HepG2 (cell line): Measurements from ENCODE around the gene CLASP1. TPM values are rescaled to one million over a fixed set of nuclear protein-coding genes. Genes with fewer than 3 reads are reported as not detected.

ENCODE experiments used
- polyA plus RNA-seq, 8 experiments: library from polyadenylated mRNA; depleted of rRNA in 3 of 8; stranded (reverse) in 7 of 8; unstranded in 1 of 8; fragments of >200 nt; fragmentation: Illumina TruSeq in 4 of 8; extraction: Trizol in 4 of 8; gene quantifications; 2 replicates each; pipeline versions ENCODE4 v1.2.1 to v1.2.3, GENCODE V29; 2011 to 2016; ENCODE audit warnings: low read depth in 4 of 8, missing spikeins in 1 of 8, mixed read lengths in 1 of 8; ENCODE audit not compliant: insufficient read depth in 1 of 8
- small RNA-seq, 3 experiments: library from RNA; depleted of rRNA; stranded (forward); fragments of <200 nt; gene quantifications; one replicate each; pipeline ENCODE3, GENCODE V24; 2012; ENCODE audit warnings: low read depth in 2 of 3, low replicate concordance in 1 of 3; ENCODE audit not compliant: insufficient read length in 3 of 3, insufficient read depth in 2 of 3
- total RNA-seq, 5 experiments: library from RNA; depleted of rRNA; stranded (reverse); fragments of >200 nt; fragmentation: Illumina TruSeq; extraction: Trizol; gene quantifications; 2 replicates each; pipeline ENCODE4 v1.2.3, GENCODE V29; 2016; ENCODE audit warnings: low read depth in 1 of 5

Gene CLASP1
- total and polyA plus RNA-seq, 2 of the 13 experiments (the other 11 are each of a cell fraction or from before 2014, with no cell fraction given), result 11.7 to 47.9 TPM

Small RNA genes lying within 50 kb of the gene (small RNA-seq; reads per million reads assigned to genes)
- gene RF00019, result 0 reads per million in 3 experiments
- 71.8 to 1,825 (median 270) reads per million in 3 experiments for gene RNU4ATAC

Other genes with a start within 250 kb of the CLASP1 start
- 71.4 TPM in 1 of 2 replicates, not detected in the other for gene RNU4ATAC, start 118.6 kb downstream of the CLASP1 start, total RNA-seq (2016; rRNA removed; fragmentation: Illumina TruSeq; extraction: Trizol)
- not detected in 2 replicates for gene RNU4ATAC, start 118.6 kb downstream of the CLASP1 start, polyA plus RNA-seq (2011; rRNA removed)
- gene NIFK, start 87.4 kb upstream of the CLASP1 start, total RNA-seq (2016; rRNA removed; fragmentation: Illumina TruSeq; extraction: Trizol), result 105 and 178 TPM in 2 replicates
- gene NIFK, start 87.4 kb upstream of the CLASP1 start, polyA plus RNA-seq (2011; rRNA removed), result 14.9 and 19.6 TPM in 2 replicates
- 115 and 159 TPM in 2 replicates for gene TSN, start 106.2 kb upstream of the CLASP1 start, total RNA-seq (2016; rRNA removed; fragmentation: Illumina TruSeq; extraction: Trizol)
- 45.0 and 56.4 TPM in 2 replicates for gene TSN, start 106.2 kb upstream of the CLASP1 start, polyA plus RNA-seq (2011; rRNA removed)